ENCODE data around the gene HPSE.

GRCh38 chr4:83307920-83308319, 26.7 kb downstream of the HPSE start:
- TF ChIP-seq FOS (IDR thresholded peaks at IDR 0.05; ENCODE audit: borderline replicate concordance, insufficient read depth, low read length) (no peak), GATA2 (IDR thresholded peaks at IDR 0.05; ENCODE audit: insufficient read depth, insufficient read length, low read depth, low read length) (no peak), CTCF (IDR thresholded peaks at IDR 0.05; ENCODE audit: extremely low read depth in 1 of 2, insufficient read depth in 1 of 2, low read depth in 1 of 2, low read length in 2 of 2) (no peak), EZH2 (IDR thresholded peaks at IDR 0.05; ENCODE audit: borderline replicate concordance, low read depth, low read length, severe bottlenecking) (no peak), MYC (IDR thresholded peaks at IDR 0.05; ENCODE audit: low read depth, low read length) (no peak), MAX (IDR thresholded peaks at IDR 0.05; ENCODE audit: insufficient read depth, insufficient read length) (no peak), POLR2A (IDR thresholded peaks at IDR 0.05; ENCODE audit: low read depth, low read length) (no peak)
